Measurements from ENCODE around the gene LMO7. TPM values are rescaled to one million over a fixed set of nuclear protein-coding genes. Genes with fewer than 3 reads are reported as not detected.
"Not testable (repeated sequence)": the region's sequence is repeated elsewhere in the genome, so short reads cannot be mapped to it uniquely, and the experiment has no call there.

The LMO7 gene
- total RNA-seq, 1 donor from 2014 or later, result 6.8 TPM

DNA sequence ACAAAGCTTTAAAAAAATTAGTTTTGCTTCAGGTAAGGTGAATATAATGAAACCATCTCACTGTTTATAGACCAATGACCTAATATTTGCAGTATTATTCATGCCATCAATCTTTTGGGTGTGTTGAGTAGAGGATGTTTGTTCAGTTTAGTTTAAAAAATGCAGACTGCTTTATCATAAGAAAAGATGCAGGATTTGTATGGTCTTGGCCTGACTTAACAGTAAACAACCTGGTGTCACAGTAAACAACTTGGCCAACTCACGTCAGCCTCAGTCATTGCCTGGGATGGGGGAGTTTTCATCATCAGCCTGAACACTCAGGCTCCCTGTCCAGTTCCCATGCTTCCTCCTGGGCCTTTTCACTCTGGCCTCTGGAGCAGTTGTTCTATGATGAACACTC is 55.1 kb downstream of the LMO7 start:
- H3F3A ChIP-seq (ENCODE audit: low read depth), result no peaks in the 10 kb centered on the region
- Mint-ChIP-seq H3K4me3 (no peak overlapping the region), H3K4me1 (no peaks in the 10 kb centered on the region), H3K9me3 (no peaks in the 10 kb centered on the region), H3K27ac (no peak overlapping the region), H3K27me3 (ENCODE audit: insufficient read depth, low read depth) (peaks cover 2% of the 10 kb centered on the region), H3K36me3 (no peaks in the 10 kb centered on the region)
- H4K20me1 ChIP-seq (ENCODE audit: low read depth), result no peaks in the 10 kb centered on the region
- no peak overlapping the region for H3K4me2 ChIP-seq
- H3K79me2 ChIP-seq (ENCODE audit: low read depth), result no peaks in the 10 kb centered on the region
- no peaks in the 10 kb centered on the region for H3K27me3 ChIP-seq
- no peaks in the 10 kb centered on the region for H3K36me3 ChIP-seq
- no peak for TF ChIP-seq EZH2 (IDR thresholded peaks at IDR 0.05)
- no peak for TF ChIP-seq EZH2phosphoT487 (IDR thresholded peaks at IDR 0.05)
- no peak for TF ChIP-seq CTCF (IDR thresholded peaks at IDR 0.05)
- no peak overlapping the region for H3K4me3 ChIP-seq
- no peak overlapping the region for H3K9ac ChIP-seq
- H3K9me3 ChIP-seq (ENCODE audit: low read depth), result no peaks in the 10 kb centered on the region
- H3K27ac ChIP-seq, result no peak overlapping the region
- no peaks in the 10 kb centered on the region for H3K4me1 ChIP-seq
- no peak overlapping the region for H2AFZ ChIP-seq (replicated peaks)
- DNase-seq (ENCODE audit: low spot score), result no peak

DNA sequence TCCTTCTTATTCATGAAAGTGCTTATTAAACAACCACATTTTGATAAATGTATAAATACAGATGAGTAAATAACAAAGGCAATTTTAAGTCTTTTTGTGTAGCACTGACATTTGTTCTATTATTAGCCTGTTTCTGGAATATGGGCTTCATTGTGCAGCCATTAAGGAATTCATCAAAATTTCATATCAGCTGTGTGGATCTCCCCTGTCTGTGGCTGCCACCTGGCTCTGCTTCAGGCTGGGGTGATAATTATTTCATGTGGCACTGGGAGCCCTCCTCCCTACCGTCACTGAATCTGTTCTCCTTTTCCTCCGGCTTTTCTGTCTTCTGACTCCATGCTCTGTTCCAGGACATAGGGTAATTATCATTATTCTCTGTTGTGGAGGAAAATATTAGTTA is 57.1 kb downstream of the LMO7 start:
- Histone ChIP-seq H3K4me1 (no peaks in the 10 kb centered on the region), H3K79me2 (ENCODE audit: low read depth) (no peaks in the 10 kb centered on the region), H3K27ac (no peak overlapping the region), H2AFZ (replicated peaks) (no peak overlapping the region), H4K20me1 (ENCODE audit: low read depth) (no peaks in the 10 kb centered on the region), H3K9me3 (ENCODE audit: low read depth) (no peaks in the 10 kb centered on the region), H3K4me3 (no peak overlapping the region), H3K27me3 (no peaks in the 10 kb centered on the region), H3K9ac (no peak overlapping the region), H3K4me2 (no peak overlapping the region), H3K36me3 (no peaks in the 10 kb centered on the region), H3F3A (ENCODE audit: low read depth) (no peaks in the 10 kb centered on the region)
- H3K36me3 Mint-ChIP-seq, result no peaks in the 10 kb centered on the region
- no peak overlapping the region for H3K27ac Mint-ChIP-seq
- no peak for TF ChIP-seq EZH2phosphoT487 (IDR thresholded peaks at IDR 0.05)
- TF ChIP-seq CTCF (IDR thresholded peaks at IDR 0.05), result no peak
- TF ChIP-seq EZH2 (IDR thresholded peaks at IDR 0.05), result no peak
- H3K4me3 Mint-ChIP-seq, result no peak overlapping the region
- no peak for DNase-seq (ENCODE audit: low spot score)
- H3K9me3 Mint-ChIP-seq, result no peaks in the 10 kb centered on the region
- H3K4me1 Mint-ChIP-seq, result no peaks in the 10 kb centered on the region
- peaks cover 2% of the 10 kb centered on the region for H3K27me3 Mint-ChIP-seq (ENCODE audit: insufficient read depth, low read depth)

- H3K9me3 Mint-ChIP-seq, result peaks cover 4% of the 10 kb centered on the region
- no peak for DNase-seq (ENCODE audit: low spot score)
- no peaks in the 10 kb centered on the region for H3K4me1 ChIP-seq
- H3K9me3 ChIP-seq (ENCODE audit: low read depth), result no peaks in the 10 kb centered on the region
- no peaks in the 10 kb centered on the region for H3K27me3 ChIP-seq
- TF ChIP-seq EZH2 (IDR thresholded peaks at IDR 0.05), result no peak
- TF ChIP-seq CTCF (IDR thresholded peaks at IDR 0.05), result no peak
- TF ChIP-seq EZH2phosphoT487 (IDR thresholded peaks at IDR 0.05), result no peak
- H3F3A ChIP-seq (ENCODE audit: low read depth), result no peaks in the 10 kb centered on the region
- no peak overlapping the region for H3K27ac Mint-ChIP-seq
- peaks cover 2% of the 10 kb centered on the region for H3K27me3 Mint-ChIP-seq (ENCODE audit: insufficient read depth, low read depth)
- no peaks in the 10 kb centered on the region for H3K4me1 Mint-ChIP-seq
- no peaks in the 10 kb centered on the region for H3K36me3 ChIP-seq
- H3K79me2 ChIP-seq (ENCODE audit: low read depth), result no peaks in the 10 kb centered on the region
- no peak overlapping the region for H2AFZ ChIP-seq (replicated peaks)
- H3K4me3 ChIP-seq, result no peak overlapping the region
- no peaks in the 10 kb centered on the region for H4K20me1 ChIP-seq (ENCODE audit: low read depth)
- no peak overlapping the region for H3K4me3 Mint-ChIP-seq
- H3K27ac ChIP-seq, result no peak overlapping the region
- no peak overlapping the region for H3K9ac ChIP-seq
- H3K36me3 Mint-ChIP-seq, result no peaks in the 10 kb centered on the region
- no peak overlapping the region for H3K4me2 ChIP-seq
Measured at GRCh38 chr13:75694722-75695121, 58.6 kb downstream of the LMO7 start.

DNA sequence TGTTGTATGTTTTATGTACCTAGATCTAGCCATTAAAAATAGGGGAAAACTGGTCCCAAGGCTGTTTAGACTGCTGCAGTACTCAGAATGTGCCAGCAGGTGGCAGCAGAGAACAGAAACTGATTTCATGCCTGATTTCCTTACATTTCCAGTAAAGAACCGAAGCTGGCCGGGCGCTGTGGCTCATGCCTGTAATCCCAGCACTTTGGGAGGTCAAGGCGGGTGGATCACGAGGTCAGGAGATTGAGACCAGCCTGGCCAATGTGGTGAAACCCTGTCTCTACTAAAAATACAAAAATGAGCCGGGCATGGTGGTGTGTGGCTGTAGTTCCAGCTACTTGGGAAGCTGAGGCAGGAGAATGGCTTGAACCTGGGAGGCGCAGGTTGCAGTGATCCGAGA is 59.8 kb downstream of the LMO7 start:
- not testable (repeated sequence) for H3K36me3 Mint-ChIP-seq; H3K27ac Mint-ChIP-seq; H4K20me1 ChIP-seq (ENCODE audit: low read depth)

More for the DNA sequence above, 59.8 kb downstream of the LMO7 start:
- H3K27me3 Mint-ChIP-seq (ENCODE audit: insufficient read depth, low read depth); H3K4me3 Mint-ChIP-seq; H3K9me3 Mint-ChIP-seq; H3K79me2 ChIP-seq (ENCODE audit: low read depth); H3F3A ChIP-seq (ENCODE audit: low read depth); H3K9me3 ChIP-seq (ENCODE audit: low read depth); H3K27ac ChIP-seq; H3K4me2 ChIP-seq; H2AFZ ChIP-seq (replicated peaks); H3K27me3 ChIP-seq; H3K36me3 ChIP-seq; H3K4me1 Mint-ChIP-seq; H3K4me1 ChIP-seq; H3K9ac ChIP-seq; H3K4me3 ChIP-seq: not testable (repeated sequence)
- peak; percentile 95 for TF ChIP-seq CTCF (IDR thresholded peaks at IDR 0.05)
- peak; percentile 68 for DNase-seq (ENCODE audit: low spot score)
